Uterus (tissue), 2 donors: ENCODE data around the gene KCNIP3.

Experiments used
- POLR2A ChIP-seq, 2 donors: fragments of 450-650 bp; IDR thresholded peaks; one replicate each; pipeline ENCODE4 v1.6.1; 2016; ENCODE audit warnings: antibody characterized with exemption in 2 of 2, mild to moderate bottlenecking in 1 of 2, moderate library complexity in 1 of 2
- TF ChIP-seq, protein P1 (sequence below), 4 experiments: fragments of 200-600 bp in 2 of 4; fragments of 450-650 bp in 2 of 4; sonication (generic) in 2 of 4; IDR thresholded peaks; one replicate each; pipeline ENCODE4 v1.5.1; 2016 to 2019; ENCODE audit warnings: antibody characterized with exemption in 4 of 4, mild to moderate bottlenecking in 2 of 4, moderate library complexity in 1 of 4

GRCh38 chr2:95300450-95300849 lies 3.3 kb downstream of the KCNIP3 start:
- no peak for TF ChIP-seq POLR2A (IDR thresholded peaks at IDR 0.05)
- TF ChIP-seq, protein P1, sequence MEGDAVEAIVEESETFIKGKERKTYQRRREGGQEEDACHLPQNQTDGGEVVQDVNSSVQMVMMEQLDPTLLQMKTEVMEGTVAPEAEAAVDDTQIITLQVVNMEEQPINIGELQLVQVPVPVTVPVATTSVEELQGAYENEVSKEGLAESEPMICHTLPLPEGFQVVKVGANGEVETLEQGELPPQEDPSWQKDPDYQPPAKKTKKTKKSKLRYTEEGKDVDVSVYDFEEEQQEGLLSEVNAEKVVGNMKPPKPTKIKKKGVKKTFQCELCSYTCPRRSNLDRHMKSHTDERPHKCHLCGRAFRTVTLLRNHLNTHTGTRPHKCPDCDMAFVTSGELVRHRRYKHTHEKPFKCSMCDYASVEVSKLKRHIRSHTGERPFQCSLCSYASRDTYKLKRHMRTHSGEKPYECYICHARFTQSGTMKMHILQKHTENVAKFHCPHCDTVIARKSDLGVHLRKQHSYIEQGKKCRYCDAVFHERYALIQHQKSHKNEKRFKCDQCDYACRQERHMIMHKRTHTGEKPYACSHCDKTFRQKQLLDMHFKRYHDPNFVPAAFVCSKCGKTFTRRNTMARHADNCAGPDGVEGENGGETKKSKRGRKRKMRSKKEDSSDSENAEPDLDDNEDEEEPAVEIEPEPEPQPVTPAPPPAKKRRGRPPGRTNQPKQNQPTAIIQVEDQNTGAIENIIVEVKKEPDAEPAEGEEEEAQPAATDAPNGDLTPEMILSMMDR (IDR thresholded peaks at IDR 0.05), result no peak
